WTC11 (cell line): ENCODE results near the gene JAKMIP3.

ENCODE experiments used
- ATF1 ChIP-seq: sonication (generic); formaldehyde crosslinking; IDR thresholded peaks from 2 replicates; pipeline ENCODE4 v1.8.1; 2023; ENCODE audit warnings: mild to moderate bottlenecking, moderate library complexity, missing genetic modification reagents
- CREB1 ChIP-seq: sonication (generic); formaldehyde crosslinking; IDR thresholded peaks from 2 replicates; pipeline ENCODE4 v1.8.0; 2023; ENCODE audit warnings: mild to moderate bottlenecking, missing genetic modification reagents
- CREM ChIP-seq: sonication (generic); formaldehyde crosslinking; IDR thresholded peaks from 2 replicates; pipeline ENCODE4 v1.8.1; 2022; ENCODE audit warnings: mild to moderate bottlenecking, missing genetic modification reagents, moderate library complexity
- NR3C1 ChIP-seq: sonication (generic); formaldehyde crosslinking; conservative IDR thresholded peaks from 2 replicates; pipeline ENCODE4 v1.8.1; 2023; ENCODE audit warnings: low read depth, mild to moderate bottlenecking, missing genetic modification reagents
- SP1 ChIP-seq: sonication (generic); formaldehyde crosslinking; conservative IDR thresholded peaks from 2 replicates; pipeline ENCODE4 v1.8.1; 2022; ENCODE audit warnings: missing genetic modification reagents
- TF ChIP-seq, protein P1 (sequence below): fragments of 200-600 bp; IDR thresholded peaks from 2 replicates; pipeline ENCODE4 v1.8.0; 2022; ENCODE audit warnings: antibody characterized with exemption
- TF ChIP-seq, protein P2 (sequence below): sonication (generic); formaldehyde crosslinking; IDR thresholded peaks from 2 replicates; pipeline ENCODE4 v1.8.0; 2022; ENCODE audit warnings: mild to moderate bottlenecking, missing genetic modification reagents
- TF ChIP-seq, protein P3 (sequence below): sonication (generic); formaldehyde crosslinking; IDR thresholded peaks from 2 replicates; pipeline ENCODE4 v1.8.0; 2022; ENCODE audit warnings: mild to moderate bottlenecking, missing genetic modification reagents

DNA sequence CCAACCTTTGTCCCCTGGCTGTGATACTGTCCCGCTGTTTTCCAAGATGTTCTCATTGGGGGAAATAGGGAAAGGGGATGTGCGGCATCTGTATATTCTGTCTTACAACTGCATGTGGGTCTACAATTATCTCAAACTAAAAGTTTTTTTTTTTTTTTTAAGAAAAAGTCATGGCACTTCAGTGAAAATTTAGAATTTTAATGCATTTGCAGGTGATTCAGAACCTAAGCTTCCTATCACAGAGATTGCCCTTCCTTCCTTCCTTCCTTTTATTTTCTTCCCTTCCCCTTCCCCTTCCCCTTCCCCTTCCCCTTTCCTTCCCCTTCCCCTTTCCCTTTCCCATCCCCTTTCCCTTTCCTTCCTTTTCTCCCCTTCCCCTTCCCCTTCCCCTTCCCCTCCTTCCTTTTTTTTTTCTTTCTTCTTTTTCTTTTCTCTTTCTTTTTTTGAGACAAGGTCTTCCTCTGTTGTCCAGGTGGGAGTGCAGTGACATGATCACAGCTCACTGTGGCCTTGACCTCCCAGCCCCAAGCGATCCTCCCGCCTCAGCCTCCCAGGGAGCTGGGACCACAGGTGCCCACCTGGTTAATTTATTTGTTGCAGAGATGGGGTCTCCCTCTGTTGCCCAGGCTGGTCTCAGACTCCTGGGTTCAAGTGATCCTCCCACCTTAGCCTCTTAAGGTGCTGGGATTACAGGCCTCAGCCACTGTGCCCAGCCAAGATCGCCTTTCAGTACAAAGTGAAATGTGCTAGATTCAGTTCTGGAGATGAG, 32.0 kb downstream of the JAKMIP3 start:
- TF ChIP-seq ATF1 (CRISPR knock-in tag) (no peak), SP1 (CRISPR knock-in tag) (no peak), NR3C1 (CRISPR knock-in tag) (no peak), CREB1 (CRISPR knock-in tag) (no peak), CREM (CRISPR knock-in tag) (no peak)
- TF ChIP-seq, protein P1, sequence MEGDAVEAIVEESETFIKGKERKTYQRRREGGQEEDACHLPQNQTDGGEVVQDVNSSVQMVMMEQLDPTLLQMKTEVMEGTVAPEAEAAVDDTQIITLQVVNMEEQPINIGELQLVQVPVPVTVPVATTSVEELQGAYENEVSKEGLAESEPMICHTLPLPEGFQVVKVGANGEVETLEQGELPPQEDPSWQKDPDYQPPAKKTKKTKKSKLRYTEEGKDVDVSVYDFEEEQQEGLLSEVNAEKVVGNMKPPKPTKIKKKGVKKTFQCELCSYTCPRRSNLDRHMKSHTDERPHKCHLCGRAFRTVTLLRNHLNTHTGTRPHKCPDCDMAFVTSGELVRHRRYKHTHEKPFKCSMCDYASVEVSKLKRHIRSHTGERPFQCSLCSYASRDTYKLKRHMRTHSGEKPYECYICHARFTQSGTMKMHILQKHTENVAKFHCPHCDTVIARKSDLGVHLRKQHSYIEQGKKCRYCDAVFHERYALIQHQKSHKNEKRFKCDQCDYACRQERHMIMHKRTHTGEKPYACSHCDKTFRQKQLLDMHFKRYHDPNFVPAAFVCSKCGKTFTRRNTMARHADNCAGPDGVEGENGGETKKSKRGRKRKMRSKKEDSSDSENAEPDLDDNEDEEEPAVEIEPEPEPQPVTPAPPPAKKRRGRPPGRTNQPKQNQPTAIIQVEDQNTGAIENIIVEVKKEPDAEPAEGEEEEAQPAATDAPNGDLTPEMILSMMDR, result no peak
- TF ChIP-seq, protein P2, sequence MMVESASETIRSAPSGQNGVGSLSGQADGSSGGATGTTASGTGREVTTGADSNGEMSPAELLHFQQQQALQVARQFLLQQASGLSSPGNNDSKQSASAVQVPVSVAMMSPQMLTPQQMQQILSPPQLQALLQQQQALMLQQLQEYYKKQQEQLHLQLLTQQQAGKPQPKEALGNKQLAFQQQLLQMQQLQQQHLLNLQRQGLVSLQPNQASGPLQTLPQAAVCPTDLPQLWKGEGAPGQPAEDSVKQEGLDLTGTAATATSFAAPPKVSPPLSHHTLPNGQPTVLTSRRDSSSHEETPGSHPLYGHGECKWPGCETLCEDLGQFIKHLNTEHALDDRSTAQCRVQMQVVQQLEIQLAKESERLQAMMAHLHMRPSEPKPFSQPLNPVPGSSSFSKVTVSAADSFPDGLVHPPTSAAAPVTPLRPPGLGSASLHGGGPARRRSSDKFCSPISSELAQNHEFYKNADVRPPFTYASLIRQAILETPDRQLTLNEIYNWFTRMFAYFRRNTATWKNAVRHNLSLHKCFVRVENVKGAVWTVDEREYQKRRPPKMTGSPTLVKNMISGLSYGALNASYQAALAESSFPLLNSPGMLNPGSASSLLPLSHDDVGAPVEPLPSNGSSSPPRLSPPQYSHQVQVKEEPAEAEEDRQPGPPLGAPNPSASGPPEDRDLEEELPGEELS (CRISPR knock-in tag), result no peak
- TF ChIP-seq, protein P3, sequence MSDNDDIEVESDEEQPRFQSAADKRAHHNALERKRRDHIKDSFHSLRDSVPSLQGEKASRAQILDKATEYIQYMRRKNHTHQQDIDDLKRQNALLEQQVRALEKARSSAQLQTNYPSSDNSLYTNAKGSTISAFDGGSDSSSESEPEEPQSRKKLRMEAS (CRISPR knock-in tag), result no peak
